GM21529 (cell line): ENCODE measurements around the gene PRDM16.

Experiments used
- ATAC-seq: cut with Tn5 transposase; IDR thresholded peaks from one replicate; pipeline ENCODE4 v1.9.1; 2021; ENCODE audit not compliant: unreplicated experiment

PRDM16 gene

DNA sequence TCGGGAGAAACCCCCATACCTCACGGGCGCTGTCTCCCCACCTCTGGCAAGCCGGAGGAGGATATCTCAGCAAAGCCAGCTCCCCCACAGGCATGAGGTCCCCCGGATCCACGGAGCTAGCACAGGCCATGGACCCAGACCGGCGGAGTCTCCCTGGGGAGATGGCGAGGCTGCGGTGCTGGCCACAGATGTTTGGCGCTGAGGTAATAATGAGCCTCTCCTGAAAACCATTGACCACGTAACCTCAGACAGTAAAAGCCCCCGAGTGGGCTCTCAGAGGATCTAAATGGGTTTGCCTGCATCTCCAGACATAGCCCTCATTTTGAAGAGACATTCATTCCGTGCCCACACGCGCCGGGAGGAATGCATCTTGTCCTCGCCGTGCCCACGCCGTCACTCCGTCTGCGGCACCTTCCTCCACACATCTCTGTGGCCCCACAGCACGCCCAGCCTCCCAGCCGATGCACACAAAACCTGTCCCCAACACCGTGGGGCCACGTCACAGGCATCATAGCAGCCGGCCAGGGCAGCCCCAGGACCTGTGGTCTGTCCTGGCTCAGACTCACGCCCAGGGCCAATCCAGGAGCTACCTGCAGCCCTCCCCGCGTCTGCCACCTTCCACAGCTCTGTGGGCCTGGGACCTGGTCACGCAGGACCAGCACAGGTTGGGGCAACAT lies 150.9 kb downstream of the PRDM16 start:
- no peak for ATAC-seq

DNA sequence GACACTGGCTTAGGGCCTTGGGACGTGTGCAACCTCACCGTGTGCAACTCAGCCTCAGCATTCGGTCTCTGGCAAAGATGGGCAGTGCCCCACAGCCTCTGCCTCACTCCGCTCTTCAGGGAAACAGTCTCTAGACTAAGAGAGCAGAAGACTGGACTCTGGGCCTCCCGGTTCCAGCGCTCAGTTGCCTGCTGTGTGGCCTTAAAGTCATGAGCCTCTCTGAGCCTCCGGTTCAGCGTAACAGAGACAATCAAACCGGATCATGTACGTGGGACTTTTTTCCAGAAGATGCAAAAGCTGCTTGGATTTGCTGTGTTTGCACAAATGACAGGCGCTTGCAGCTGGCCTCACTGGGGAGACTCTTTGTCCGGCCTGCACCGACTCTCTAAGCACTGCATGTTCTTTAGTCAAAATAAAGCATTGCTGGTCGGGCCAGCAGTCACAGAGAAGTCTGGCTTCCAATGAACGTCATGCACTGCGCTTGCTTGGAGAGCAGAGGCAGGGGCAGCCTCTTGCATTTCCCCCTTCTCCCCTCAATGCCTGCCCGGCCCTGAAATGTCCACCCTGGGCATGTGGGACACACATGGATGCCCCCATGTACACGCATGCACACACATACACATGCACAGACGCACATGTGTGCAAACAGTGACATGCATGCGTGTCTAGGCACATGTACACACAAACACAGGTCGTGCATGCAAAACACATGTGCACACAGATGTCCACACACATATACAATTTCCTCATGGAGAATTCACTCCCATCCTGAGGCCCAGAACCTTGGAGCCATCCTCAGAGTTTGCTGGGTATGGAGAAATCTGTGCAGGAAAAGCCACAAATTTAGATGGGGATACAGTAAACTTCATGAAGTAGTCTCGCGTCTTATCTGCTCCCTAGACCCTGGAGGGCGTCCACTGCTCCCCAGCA lies 152.4 kb downstream of the PRDM16 start:
- no peak for ATAC-seq

DNA sequence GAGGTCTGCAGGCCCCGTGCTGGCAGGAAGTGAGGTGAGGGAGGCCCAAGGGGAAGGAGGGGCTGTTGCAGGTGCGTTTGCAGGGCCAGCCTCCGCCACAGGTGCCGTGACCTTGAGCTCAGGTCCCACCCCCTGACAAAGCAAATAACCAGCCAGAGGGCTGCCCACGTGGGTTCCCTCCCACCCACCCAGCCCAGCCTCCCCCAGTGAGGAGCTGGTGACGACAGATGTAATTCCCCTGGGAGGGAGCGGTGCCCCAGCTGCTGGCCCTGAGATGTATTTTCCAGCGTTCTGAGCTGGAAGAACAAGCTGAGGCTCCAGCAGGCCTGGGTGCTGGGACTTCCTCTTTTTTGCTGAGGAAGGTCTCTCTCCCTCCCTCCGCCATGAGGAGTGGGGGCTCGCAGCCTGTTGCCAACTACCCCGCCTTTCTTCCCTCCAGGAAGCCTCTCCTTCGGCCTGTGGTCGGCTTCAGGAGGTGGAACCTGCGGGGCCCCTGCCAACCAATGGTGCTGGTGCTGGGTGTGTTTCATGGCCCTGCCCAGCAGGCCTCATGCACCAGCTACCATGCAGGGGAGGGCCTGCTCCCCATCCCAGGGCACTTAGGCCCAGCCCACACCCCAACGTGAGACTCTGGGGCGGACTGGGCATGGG lies 153.2 kb downstream of the PRDM16 start:
- ATAC-seq, result no peak

DNA sequence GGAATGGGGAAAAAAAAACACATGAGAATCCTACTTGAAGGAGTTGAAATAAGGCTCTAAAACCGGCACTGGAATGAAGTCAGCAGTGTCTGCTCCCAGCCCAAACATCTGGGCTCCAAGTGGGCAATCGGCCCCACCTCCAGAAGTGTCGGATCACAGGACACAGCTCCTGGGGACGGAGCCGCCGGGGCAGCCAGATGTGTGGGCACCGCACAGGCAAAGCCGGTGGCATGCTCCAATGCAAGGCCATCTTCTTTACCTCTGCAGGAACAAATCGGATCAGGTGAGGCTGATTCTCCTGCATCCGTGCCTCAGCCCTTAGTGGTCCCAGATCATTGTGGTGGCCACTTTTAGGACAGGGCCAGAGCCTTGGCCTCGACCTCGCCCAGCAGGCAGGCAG lies 156.7 kb downstream of the PRDM16 start:
- ATAC-seq, result no peak

DNA sequence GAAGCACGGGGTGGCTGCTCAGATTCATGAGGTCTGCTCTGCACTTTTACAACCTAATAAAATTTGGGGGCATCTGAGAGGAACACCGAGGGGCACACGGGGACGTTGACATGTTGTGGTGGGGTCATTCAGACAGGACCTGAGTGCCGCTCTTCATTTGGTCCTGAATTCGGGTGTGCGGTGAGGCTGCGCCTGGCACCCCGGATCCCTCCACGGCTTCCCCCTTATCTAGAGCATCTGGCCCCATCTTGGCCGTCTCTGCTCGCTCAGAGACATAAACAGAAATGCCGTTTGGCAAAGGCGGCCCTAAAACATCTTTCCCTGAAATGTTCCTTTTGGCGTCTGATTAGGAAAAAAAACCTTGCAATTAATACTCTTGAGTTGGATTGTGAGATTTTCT lies 157.2 kb downstream of the PRDM16 start:
- ATAC-seq, result no peak

DNA sequence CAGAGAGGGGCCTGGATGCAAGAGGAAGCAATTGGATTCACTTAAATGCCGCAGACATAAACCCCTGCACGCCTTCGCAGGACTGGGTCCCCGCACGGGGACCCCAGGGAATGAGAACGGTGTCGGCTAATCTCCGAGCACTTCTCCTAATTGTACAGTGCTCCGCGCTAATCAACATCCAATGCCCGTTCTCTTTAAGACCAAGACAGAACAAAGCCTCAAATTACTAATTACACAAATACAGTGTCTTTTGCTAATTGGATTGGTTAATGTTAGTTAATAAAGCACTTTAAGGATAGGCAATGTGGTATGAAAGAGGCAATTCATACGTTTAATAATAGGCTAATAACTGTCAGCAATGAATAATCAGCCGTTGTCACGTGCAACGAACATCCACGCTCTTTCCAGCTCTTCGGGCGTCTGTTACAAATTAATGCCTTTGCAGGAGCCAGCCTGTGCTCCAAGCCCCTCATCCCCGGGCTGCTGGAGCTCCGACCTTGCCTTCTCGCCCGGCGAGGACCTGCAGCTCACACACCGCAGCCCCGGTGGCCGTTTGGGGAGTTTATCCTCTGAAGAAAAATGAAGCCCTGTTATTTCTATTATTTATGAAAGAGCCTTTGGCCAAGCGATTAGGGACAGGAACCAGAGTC lies 157.8 kb downstream of the PRDM16 start:
- ATAC-seq, result no peak

DNA sequence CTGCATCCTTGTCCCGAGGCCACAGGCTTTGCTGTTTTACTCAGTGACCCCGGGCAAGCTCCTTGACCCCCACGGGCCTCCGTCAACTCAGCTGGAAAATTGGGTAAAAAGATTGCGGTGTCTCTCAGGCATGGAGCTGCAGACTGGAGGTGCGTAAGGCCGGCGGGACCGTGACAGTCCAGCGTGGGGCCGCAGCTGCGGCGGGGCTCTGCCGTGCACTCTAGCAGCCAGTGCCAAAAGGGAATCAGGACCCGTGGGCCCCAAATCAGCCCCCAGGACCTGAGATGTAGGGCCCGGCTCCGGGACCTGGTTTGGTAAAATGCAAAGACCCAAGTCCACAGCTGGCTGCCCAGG lies 158.3 kb downstream of the PRDM16 start:
- ATAC-seq, result no peak

DNA sequence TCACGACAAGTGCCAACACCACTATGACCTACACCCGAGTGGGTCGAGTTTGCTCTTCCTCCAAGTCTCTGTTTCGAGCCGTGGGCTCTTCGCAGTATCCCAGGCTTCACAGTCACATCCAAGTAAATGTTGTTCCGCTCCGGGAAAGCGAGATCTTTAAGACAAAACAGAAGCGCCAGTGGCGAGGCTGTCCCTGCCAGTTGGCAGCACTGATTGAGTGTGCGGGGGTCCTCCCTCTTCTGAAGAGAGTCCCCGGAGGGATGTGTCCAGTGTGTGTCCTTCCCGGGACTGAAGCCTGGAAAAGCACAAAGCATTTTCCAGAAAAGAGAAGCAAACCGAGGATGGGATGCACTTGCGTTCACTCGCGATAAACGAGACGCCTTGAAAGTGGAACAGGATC lies 158.9 kb downstream of the PRDM16 start:
- no peak for ATAC-seq

DNA sequence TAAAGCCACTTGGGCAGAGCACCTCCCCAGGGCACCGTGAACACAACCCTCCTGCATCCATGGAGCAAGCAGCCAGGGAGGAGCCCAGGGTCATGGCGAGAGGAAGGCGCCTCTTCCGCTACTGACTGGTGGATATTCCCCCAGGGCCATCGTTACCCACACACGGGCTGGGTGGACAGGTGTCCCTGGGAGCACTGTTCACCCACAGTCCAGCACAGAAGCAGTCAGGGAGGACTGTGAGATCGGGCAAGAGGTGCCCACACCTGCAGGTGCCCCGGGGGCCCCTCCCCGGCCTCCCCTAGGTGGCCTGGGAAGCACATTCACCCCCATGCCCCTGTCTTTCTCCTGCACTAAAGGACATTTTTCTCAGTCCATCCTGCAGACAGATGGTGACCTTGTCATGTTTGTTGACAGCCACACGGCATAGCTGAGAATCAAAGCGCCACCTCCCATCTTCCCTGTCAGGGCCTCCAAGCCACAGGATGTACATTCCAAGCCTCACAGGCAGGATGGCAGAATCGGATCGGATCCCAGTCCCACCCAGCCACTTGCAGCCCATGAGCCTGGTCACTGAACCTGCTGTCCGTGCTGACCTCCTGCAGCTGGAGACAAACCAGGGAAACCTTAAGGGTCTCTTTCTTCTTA lies 160.2 kb downstream of the PRDM16 start:
- ATAC-seq, result no peak

DNA sequence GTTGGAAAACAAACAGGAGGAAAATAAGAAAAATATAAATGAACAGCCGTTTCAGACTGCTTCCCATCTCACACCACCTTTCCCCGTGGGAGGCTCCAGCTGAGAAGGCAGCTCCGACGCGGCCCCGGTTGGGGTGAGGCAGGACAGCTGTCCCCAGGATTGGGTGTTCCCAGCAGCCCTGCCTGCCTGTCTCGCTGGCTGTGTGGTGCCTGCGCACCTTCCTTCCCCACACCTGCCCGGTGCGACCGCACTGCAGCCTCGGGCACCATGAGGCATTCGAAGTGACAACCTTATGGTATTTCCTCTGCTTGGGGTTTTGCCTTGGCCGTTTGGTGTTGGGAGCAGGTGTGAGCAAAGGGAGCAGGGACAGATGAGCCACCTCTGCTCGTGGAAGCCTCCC lies 161.6 kb downstream of the PRDM16 start:
- no peak for ATAC-seq

DNA sequence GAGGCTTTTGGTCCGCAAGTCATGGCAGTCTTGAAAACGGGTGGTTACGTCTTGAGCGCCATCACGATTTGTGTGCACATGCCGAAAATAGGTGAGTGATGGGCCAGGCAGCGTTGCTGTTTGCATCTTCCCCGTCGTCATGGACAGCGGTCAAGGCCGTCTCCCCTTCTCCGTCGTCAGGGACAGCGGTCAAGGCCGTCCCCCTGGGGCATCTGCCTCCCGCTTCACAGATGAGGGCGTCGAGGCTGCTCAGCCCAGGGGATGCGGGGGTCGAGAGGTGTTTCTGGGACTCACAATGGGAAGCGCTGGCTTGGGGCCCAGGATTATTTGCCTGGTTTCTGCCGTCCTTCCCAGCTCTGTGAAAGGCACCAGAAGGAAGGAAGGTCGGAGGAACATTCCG lies 162.2 kb downstream of the PRDM16 start:
- ATAC-seq, result no peak

DNA sequence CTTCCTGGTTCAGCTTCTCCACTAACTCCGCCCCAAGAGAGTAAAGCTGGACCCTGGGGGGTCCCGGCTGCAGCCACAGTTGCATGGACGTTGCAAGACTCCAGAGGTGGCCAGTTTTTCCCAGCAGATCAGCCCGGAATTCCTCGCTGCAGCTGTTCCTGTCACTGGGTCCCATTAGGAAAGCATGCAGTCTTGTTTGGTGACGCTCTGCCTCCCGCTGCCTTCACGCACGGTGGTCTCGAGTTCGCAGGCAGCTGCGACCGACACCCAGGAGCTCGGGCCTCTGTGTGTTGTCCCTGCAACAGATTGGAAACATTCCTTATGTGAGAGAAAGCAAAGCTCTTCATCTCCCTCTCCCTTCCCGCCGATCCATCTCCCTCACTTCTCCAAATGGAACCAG lies 162.8 kb downstream of the PRDM16 start:
- ATAC-seq, result no peak

DNA sequence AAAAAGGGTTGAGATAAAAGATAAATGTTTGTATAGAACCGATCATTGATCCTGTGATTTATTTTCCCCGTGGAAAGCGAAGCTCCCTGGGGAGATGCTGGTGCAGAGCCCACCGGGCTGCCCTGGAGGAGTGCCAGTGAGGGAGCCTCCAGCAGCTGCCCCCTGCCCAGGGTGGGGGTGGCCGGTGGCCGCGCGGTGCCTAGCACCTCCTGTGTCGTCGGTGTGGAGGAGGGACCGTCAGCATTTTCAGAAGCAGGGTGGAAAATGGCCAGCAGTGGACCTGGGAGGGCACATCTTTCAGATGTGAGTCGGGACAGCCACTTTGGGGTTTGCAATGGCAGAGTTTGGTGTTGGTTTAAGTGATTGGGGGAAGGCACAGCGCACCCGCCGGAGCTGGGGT lies 164.0 kb downstream of the PRDM16 start:
- ATAC-seq, result no peak

DNA sequence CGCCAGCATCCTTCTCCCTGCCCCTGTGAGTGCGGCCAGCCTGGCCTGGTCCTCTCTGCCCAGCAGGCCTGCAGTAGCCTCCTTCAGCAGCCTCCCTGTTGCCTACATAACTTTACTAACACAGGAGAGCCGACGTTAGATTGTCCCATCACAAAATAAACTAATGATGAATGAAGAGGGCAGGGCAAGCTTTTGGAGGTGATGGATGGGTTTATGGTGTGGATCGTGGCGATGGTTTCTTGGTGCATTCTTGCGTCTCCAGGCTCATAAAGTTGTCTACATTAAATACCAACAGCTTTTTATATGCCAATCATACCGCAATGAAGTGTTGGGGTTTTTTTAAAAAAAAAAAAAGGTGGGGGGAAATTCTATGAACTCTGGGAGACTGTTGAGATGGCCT lies 164.5 kb downstream of the PRDM16 start:
- no peak for ATAC-seq

DNA sequence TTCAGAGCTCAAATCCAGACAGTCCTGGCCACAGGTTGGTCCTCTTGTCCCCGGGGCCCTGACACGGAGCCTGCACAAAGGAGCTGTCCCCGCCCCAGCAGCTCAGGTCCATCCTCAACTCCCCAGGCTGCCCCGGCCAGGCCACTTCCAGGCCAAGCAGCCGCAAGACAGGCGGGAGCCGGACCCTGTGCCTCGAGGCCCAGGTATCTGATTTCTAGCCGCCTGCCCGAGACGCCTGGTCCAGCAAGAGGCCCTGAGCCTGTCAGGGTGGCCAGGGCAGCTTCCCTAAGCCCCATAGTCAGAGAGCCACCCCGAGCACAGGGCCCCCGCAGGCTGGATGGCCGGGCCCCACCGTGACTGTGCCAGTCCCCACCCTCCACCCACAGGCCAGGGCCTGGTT lies 165.3 kb downstream of the PRDM16 start:
- ATAC-seq, result no peak

DNA sequence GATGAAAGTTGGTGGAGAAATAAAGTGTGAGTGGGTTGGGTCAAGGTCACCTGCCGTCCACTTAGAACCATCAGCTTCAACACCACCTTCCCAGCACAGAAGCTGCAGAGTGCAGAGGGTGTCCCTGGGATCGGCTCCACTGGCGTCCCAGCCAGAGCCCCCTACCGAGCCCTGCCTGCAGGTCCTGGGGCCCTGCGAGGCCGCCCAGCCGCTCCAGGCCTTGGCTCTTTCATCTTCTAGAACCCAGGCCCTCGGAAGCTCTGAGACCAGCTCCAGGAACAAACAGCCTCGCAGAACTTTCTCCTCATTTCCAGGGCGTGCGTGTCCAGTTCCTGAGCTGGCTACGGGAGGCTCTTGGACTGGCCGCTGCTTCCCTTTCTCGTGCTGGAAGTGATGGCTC lies 166.0 kb downstream of the PRDM16 start:
- no peak for ATAC-seq

DNA sequence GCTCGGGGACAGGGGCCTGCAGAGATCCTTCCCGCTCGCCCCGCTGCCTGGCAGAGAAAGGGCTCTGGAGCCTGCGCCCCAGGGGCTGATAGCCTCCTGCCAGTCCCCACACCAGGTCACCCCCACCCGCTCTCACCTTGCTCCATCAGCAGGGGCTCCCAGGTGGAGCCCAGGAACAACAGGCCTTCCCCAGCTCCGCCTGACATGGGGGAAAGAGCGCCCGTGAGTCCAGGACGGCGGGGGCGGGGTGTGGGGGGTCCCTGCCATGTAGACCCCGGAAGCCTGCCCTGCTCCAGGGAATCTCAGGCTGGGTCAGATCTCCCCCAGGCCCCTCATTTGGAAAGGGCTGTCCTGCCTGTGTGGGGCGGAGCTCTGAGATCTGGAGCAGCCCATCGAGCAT lies 166.5 kb downstream of the PRDM16 start:
- no peak for ATAC-seq

DNA sequence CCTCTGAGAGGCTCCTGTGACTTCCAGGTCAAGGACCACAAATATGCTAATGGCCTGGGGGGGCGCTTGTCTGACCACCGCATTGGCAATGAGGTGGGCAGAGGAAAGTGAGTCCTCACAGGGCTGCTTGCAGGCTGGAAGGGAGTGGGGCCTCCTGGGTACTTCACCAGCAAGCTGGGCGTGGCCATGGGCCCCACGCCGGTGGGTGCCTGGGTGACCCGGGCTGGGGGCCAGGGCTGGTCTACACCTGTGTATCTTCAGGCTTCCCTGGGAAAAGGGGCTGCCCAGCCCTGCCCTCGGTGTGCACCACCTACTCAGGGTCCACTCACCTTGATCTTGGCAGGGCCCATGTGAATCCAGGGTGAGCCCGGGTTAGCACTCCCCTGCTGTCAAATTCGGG lies 167.4 kb downstream of the PRDM16 start:
- ATAC-seq, result no peak

DNA sequence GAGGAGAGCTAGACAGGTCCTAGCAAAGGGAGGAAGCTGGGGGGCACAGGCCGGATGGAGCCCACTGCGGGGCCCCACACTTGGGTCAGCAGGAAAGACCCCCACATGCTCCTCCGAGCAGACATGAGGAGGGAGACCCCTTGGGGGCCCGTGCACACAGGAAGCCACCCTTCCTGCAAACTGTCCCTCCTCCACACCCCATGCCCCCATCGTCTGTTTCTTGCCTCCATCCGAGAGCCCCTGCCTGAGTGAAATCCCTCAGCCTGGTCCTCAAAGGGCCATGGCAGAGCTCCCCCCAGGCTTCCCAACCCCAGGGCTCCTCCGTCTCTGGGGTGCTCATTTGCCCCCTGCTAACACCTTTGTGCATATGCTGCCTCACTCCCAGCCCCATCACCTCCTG lies 168.0 kb downstream of the PRDM16 start:
- no peak for ATAC-seq

DNA sequence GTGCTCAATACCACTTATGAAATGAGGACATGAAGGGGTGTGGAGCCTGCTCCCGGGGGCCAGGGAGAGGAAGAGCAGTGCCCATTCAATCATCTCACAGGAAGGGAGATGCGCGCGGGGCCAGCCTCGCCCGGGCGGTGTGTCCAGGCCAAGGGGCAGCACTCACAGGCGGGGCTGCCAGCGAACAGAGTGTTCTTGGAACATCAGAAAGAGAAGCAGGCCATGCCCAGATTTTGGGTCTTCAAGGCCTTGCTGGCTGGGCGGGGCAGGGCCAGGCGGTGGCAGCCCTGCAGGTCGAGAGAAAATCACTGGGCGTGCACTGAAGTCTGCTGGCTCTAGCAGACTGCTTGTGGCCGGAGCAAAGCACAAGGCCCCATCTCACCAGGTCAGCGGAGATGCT lies 168.6 kb downstream of the PRDM16 start:
- ATAC-seq, result no peak
